GM20431 (cell line): ENCODE results near the gene LANCL2.

Experiments
- in situ Hi-C: fragments of 300-500 bp; cut with MseI, MboI; formaldehyde crosslinking; loops from one replicate; pipeline ENCODE4 v1.15.0; 2020; ENCODE audit warnings: low sequenced_read_pairs; ENCODE audit not compliant: unreplicated experiment

The LANCL2 gene

DNA sequence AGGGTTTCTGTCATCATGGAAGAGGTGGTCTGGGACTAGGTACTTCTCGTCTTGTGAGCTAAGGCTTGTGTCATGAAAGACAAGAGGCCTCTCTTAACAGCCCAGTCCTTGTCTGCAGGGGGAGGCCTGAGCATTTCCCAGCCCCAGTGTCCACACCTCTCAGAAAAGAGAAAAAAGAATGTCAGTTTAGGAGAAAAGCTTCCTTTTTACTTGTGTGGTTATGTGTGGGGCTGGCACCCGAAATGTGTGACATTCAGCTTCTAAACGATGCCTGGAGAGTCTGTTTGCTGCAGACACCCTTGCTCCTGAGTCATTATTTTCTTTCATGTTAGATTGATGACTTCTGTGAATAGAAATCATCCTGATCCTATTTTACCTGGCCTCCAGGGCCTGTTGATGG is 67.4 kb downstream of the LANCL2 start:
- in situ Hi-C loops = loop anchor here (10.0 kb wide), 1 partner anchor 162 kb away; no protein-coding TSS in a partner anchor

DNA sequence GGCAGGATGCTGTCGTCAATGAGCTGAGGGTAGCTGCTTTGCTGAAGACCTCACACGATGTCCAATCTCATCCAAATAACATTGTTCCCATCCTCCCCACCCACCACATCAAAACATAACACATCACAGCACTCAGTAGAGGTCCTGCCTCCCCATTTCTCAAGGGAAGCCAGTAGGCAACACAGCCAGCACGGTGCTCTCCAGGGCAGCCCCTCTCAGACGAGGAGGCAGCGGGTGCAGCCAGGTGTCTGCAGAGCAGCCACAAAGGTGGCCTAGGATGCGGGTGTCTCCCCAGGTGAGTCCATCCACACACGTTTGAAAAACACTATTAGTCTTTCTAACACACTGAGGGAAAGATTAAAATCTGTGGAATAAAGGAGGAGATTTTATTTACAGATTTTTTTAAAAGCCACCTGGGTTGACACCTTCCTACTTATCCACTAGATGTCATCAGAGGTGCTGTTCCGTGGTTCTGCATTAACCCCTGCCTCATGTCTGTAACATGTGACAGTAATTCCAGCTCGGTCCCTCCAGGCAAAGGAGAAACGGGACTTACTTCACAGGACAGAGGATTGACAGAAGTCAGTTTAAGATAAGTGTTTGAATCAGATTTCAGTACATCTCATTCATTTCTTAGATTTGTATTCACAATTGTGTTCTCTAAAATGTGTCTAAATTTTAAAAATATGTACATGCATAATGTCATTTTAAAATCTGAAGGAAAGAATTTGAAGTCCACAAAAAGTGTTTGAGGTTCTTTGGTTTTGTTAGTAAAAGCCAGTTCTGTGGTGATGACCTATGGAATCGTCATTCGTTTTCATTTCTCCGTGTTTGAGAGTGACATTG is 68.0 kb downstream of the LANCL2 start:
- in situ Hi-C loops = loop anchor here (10.0 kb wide), 1 partner anchor 162 kb away; no protein-coding TSS in a partner anchor

DNA sequence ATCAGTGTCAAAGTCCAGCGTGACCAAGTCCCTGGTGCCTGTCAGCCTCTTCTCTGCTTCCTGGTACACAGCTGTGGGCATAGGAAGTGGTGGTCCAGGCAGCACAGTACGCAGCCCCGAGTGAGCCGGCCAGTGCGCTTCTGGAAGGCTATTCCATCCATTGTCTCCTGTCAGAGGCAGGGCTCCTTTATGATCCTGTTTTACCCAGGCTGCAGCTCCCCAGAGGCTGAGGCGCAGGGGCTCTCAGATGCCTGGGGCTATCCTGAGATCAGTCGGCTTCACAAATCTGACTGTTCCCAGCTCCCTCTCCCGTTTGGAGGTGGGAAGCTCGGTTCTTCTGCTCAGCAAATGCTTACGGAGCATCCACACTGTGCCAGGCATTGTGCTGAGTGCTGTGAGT is 70.3 kb downstream of the LANCL2 start:
- in situ Hi-C loops = loop anchor here (10.0 kb wide), 1 partner anchor 159 kb away; no protein-coding TSS in a partner anchor

DNA sequence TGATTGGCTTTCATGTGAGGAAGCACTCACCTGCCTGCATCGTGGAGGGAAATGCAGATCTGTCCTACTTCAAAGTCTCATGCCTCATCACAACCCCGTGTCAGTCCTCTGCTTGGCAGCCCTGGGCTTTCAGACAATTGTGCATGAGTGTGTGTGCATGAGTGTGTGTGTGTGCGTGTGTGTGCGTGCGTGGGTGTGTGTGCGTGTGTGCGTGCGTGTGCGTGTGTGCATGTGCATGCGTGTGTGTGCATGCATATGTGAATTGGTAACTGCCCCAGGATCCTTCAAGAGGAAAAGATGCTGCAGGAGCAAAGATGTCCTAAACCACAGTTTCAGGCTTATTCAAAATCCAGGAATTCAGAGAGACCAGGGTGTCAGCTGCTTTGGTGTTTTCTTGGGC is 71.3 kb downstream of the LANCL2 start:
- in situ Hi-C loops = loop anchor here (10.0 kb wide), 1 partner anchor 158 kb away; no protein-coding TSS in a partner anchor

DNA sequence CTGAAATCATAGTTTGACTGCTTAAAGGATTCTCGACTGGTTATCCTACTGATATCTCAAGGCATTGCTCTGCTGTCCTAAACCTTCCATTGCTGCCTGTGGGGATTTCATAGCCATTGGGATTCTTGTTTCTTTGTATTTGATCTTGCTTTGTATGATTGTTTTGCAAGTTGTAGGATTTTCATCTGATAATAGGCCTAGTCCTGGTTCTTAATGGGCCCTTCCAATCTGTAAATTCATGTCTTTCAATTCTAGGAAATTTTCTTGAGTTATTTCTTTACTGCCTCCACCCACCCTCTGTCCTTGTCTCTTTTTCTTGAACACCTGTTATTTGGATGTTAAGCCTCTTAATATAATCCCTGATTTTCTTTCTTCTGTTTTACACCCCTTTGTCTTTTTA is 72.2 kb downstream of the LANCL2 start:
- in situ Hi-C loops = loop anchor here (10.0 kb wide), 1 partner anchor 157 kb away; no protein-coding TSS in a partner anchor

DNA sequence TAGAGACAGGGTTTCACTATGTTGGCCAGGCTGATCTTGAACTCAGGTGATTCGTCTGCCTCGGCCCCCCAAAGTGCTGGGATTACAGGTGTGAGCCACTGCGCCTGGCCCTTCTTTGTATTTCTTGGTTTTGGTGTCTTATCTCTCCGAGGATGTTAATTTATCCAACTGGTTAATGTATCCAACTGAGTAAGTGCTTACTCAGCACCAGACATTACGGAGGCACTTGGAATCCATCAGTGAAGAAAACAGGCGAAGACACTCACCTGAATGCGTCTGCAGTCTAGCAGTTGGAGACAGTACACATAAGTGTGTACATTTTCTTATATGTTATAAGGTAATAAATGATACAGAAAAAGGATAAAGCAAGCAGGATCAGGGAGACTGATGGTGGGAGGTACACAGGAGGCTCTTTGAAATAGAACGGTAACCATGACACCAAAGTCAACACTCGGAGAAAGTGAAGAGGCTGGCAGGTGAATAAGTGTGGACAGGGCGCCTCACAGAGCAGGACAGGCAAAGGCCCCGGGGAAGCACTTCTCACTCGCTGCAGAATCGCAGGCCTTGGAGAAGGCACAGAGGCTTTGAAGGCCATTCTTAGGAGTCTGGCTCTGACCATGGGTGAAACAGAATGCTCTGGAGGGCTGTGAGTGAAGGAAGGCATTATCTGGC is 73.1 kb downstream of the LANCL2 start:
- in situ Hi-C loops = loop anchor here (10.0 kb wide), 1 partner anchor 157 kb away; no protein-coding TSS in a partner anchor

DNA sequence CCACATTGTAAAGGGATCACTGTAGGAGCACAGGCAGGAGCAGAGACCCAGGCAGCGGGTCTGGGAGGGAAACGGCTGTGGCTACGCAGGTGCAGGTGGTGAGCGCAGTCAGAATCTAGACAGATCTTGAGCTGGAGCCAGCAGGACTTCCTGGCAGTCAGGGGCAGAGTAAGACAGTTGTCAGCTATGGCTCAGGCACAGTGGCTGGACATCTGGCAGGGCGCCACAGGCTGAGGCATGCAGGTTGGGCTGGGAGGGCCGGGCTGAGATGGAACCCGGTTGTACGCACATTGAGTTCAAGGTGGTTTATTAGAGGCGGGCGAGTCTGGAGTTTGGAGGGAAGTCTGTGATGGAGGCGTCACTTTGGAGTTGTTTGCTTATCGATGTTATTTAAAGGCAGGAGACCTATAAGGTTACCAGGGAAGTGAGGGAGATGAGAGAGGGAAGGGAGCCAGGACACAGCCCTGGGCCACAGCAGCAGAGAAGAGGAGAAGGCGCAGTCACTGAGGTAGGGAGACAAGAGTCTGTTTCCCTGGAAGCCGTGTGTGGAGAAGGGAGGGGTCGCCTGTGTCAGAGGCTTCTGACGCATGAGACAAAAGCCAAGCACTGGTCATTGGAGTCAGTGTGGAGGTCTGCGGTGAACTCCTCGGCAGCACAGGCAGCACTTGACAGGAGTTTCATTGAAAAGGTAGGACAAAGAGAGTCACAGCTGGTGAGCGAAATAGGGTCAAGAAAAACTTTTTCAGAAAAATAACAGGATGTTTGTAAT is 73.8 kb downstream of the LANCL2 start:
- in situ Hi-C loops = loop anchor here (10.0 kb wide), 1 partner anchor 156 kb away; no protein-coding TSS in a partner anchor

DNA sequence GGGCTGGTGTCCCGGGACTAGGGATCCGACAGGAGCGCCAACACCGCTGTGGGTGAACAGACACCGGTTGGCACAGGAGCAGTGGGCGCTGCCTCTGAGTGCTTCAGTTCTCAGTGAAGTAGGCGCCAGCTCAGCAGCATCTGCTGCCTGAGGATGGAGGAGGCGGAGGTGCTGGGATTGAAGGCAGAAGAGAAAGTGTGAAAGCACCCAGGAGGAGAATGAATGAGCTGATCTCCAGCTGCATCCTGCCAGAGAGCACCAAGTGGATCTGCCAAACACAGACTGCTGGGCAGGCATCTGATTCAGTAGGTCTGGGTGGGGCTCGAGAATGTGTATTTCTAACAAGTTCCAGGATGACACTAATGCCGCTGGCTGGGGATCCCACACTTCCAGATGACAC is 74.5 kb downstream of the LANCL2 start:
- in situ Hi-C loops = loop anchor here (10.0 kb wide), 1 partner anchor 155 kb away; no protein-coding TSS in a partner anchor

DNA sequence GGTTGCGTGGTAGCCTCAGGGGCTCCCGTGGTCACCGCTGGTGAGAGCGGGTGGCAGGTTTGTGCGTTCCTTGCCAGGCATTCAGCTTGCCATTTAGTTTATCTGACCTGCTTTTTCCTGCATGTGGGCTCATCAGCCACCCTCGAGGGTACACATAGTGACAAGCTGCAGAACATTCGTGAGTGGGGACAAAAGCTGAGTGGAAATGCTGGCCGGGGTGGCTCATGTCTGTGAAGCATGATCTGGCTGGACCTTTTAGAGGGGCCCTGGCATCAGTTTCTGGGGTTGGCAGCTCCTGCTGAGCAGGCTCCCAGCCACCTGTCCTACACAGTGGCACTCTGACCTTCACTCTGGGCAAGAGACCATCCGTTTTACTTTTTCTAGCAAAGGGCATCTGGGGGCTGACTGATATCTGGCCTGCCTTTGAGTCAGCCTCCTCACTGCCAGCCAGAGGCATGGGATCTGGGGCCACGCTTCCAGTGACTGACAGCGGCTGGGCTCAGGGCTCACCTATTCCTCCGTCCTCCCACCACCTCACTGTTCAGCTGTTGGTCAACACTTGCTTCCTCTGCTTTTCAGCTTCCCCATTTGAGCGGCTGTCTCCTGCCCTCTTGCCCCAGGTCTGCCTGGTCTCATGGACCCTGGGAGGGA is 75.0 kb downstream of the LANCL2 start:
- in situ Hi-C loops = no loop called here

DNA sequence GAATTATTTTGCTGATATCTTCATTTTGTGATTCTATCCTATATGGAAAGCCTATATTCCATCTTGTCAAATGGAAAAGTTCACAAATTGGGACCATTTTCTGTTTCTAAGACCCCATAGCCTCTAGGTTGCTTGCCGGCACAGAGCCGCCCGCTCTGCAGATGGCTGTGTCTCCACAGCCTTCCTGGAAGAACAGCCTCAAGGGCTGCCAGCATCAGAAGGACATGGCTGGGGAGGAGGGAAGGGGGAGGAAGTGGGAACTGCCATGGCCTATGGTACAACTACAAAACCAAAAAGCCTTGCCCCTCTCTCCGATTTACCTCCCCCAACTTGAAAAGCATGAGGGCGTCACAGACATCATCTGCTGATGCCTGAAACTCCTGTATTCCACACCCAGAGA is 75.9 kb downstream of the LANCL2 start:
- in situ Hi-C loops = no loop called here

DNA sequence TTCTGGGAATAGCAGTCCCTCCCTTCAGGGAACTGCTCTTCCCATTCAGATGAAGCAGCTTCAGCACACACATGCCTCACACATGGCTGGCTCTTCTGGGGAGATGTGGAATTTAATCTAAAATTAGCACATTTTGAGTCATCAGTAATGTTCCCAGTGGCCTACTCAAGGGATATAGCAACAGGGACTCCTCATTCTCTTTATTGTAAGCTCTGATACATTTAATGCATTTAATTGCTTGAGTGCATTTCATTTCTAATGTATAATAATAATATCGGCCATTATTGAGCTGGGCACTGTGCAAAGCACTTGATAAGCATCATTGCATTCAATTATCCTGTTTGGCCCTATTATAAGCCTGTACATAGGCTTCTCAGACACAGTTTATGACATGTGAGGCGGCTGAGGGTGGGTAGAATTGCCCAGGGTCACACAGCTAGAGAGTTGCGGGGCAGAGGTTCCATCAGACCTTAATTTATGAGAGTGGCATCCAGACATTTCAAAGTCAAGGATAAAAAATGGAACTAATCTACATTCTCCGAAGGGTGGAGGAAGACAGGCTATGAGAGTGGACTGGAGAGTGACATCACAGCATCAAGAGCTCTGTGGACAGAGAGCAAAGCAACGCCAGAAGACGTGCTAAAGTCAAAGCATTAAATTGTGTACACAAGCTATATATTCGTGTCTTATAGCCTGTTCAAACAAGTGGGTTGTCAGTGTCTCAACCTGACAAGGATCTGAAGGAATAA is 76.8 kb downstream of the LANCL2 start:
- in situ Hi-C loops = no loop called here

DNA sequence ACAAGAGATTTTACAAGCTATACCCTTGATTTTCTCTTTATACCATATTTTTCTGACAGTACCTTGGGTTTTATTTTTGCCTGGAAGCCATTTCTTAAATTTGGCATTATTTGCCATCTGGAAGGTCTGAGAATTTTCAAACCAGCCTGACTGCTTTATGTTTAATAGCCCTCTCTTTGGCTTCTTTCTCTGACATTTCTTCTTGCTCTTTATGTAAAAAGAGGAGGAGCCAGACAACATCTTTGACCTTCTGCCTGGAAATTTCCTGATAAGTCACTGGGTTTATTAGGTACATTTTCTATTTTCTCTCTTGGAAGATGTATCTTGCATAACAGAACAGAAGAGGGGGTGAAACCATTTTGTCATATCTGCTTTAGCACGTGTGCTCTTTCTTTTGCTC is 79.6 kb downstream of the LANCL2 start:
- in situ Hi-C loops = no loop called here

DNA sequence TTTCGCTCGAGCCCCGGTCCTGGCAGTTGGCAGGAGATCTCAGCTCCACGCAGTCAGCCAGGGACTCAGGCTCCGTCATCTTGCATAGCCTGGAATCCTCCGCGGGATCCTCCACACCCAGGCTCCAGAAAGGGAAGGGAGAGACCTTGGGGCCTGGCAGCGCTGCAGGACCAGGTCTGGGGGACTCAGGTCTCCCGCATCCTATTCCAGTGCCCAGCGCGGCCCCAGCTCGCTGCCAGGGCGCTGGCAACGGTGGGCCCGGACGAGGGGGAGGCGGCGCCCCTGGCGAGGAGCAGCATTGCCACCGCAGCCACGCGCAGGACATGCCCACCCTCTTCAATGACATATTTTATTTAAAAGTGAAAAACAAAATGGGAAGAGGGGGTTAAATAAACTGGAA is 83.4 kb downstream of the LANCL2 start:
- in situ Hi-C loops = no loop called here

DNA sequence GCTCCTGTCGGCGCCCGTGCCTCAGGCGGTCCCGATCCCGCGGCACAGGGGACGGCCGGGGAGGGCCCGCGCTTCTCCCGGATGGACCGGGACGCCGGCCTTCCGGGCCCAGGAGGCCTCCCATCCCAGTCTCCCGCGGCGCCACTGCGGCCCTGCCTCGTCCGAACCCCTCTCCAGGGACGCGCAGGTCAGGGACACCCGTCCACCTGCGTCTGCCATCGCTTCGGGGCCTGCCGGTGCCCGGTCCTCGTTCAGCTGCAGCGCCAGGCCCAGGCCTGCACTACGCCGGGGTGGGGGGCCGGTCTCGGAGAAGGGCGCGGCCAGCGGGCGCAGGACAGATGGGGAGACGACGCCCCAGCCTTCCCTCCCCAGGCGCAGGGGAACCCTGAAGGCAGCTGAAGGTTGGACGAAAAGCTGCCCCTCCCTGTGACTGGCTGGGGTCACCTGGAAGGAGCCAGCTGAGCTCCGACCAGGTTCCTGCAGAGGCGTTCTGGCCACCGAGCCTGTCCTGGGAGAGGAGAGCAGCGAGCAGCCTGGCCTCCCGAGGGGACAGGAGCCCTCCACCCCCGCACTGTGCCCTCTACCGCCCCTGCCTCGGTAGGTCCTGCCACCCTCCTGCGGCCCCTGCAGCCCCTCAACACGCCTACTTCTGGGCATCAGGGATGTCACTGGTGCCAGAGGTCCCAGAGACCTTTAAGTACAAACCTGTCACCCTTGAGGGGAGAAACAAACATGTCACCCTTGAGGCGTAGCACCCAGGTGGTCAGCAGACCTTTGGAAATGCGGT is 84.3 kb downstream of the LANCL2 start:
- in situ Hi-C loops = no loop called here

DNA sequence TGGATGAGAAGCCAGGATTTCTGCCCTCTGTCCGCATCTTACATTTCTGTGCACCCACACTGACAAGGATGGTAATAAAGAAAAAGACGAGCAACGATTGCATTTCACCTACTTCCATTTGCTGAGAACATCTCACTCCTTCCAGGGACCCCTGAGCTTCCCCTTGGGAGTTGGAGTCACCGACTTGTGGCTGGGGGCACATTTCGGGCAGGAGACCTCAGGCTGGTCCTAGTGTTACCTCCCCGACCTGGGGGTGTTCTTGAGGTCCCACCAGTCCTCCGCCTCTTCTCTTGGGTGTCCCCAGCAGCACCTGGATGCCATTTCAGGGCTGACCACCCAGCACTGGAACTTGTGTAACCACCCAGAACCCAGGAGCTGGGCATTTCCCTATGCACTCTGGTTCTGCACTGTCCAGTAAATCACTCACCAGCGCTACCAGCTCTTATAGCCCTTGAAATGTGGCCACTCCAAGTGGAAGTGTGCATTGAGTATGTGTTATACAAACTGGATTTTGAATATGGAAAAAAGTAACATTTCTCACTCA is 84.9 kb downstream of the LANCL2 start:
- in situ Hi-C loops = no loop called here

DNA sequence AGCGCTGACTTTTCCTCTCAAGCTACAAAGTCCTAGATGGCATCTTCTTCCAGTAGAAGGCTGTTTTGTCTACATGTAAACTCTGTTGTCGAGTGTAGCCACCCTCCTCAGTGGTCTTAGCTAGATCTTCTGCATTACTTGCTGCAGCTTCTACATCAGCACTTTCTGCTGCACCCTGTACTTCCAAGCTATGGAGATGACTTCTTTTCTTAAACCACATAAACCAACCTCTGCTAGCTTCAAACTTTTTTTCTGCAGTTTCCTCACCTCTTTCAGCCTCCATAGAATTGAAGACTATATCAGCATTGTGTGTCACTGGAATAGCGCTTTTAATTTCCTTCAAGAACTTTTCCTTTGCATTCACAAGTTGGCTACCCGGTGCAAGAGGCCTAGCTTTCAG is 87.8 kb downstream of the LANCL2 start:
- in situ Hi-C loops = no loop called here

DNA sequence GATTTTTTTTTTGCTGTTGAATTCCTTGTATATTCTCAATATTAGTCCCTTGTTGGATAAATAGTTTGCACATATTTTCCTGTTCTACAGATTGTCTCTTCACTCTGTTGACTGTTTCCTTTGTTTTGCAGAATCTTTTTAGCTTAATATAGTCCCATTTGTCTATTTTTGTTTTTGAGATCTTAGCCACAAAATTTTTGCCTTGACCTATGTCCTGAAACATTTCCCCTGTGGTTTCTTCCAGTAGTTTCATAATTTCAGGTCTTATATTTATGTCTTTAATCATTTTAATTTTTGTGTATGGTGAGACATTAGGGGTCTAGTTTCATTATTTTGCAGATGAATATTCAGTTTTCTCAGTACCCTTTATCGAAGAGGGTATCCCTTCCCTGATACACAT is 92.7 kb downstream of the LANCL2 start:
- in situ Hi-C loops = no loop called here

DNA sequence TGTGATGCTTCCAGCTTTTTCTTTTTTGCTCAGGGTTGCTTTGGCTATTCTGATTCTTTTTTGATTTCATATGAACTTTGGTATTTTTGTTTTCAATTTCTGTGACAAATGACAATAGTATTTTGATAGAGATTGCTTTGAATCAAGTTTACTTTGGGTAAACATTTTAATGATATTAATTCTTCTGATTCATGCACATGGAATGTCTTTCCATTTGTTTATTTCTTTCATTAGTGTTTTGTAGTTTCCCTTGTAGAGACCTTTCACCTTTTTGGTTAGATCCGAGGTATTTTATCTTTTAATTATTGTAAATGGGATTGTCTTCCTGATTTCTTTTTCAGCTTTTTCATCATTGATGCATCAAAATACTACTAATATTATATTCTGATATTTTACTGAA is 93.2 kb downstream of the LANCL2 start:
- in situ Hi-C loops = no loop called here
